Neural cell (in vitro differentiated cells): ENCODE data around the gene KCNH5. TPM values are rescaled to one million over a fixed set of nuclear protein-coding genes. Genes with fewer than 3 reads are reported as not detected.

Experiments used
- H2AFZ ChIP-seq: fragments of 200-600, 300-800 bp; sonication (generic), shearing (Covaris generic); 2 replicates; pipeline ENCODE4 v1.6.0; 2014; ENCODE audit warnings: low read depth, mild to moderate bottlenecking, antibody characterized with exemption, low read length, moderate library complexity
- H3F3A ChIP-seq: fragments of 200-600 bp; shearing (Covaris generic); 2 replicates; pipeline ENCODE4 v1.6.1; 2016; ENCODE audit warnings: mild to moderate bottlenecking, moderate library complexity, mixed read lengths, antibody characterized with exemption, low read length; ENCODE audit not compliant: insufficient read depth, poor library complexity, severe bottlenecking
- H3K27ac ChIP-seq: fragments of 200-600, 300-800 bp; sonication (generic), shearing (Covaris generic); 2 replicates; pipeline ENCODE4 v1.5.1; 2014; ENCODE audit warnings: mild to moderate bottlenecking, low read length, moderate library complexity
- H3K27me3 ChIP-seq: fragments of 300-800, 200-600 bp; sonication (generic), shearing (Covaris generic); 2 replicates; pipeline ENCODE4 v1.6.0; 2014; ENCODE audit warnings: mild to moderate bottlenecking, low read depth, low read length, moderate library complexity; ENCODE audit not compliant: insufficient read depth
- H3K36me3 ChIP-seq: fragments of 300-800, 200-600 bp; sonication (generic), shearing (Covaris generic); 2 replicates; pipeline ENCODE4 v1.5.1; 2014; ENCODE audit warnings: mild to moderate bottlenecking, antibody characterized with exemption, low read length, moderate library complexity; ENCODE audit not compliant: insufficient read depth
- H3K4me2 ChIP-seq: fragments of 300-800, 200-600 bp; sonication (generic), shearing (Covaris generic); 2 replicates; pipeline ENCODE4 v1.6.0; 2014; ENCODE audit warnings: mild to moderate bottlenecking, low read length
- H3K4me3 ChIP-seq: fragments of 300-800, 200-600 bp; sonication (generic), shearing (Covaris generic); 2 replicates; pipeline ENCODE4 v1.5.1; 2014; ENCODE audit warnings: mild to moderate bottlenecking, low read length, moderate library complexity
- H3K79me2 ChIP-seq: fragments of 200-600 bp; shearing (Covaris generic); replicated peaks from 2 replicates; pipeline ENCODE4 v1.6.0; 2014; ENCODE audit warnings: mild to moderate bottlenecking, low read length, moderate library complexity; ENCODE audit not compliant: insufficient read depth
- H3K9ac ChIP-seq: fragments of 300-800, 200-600 bp; sonication (generic), shearing (Covaris generic); 2 replicates; pipeline ENCODE4 v1.6.1; 2016; ENCODE audit warnings: mild to moderate bottlenecking, low read length, mixed read lengths
- H3K9me2 ChIP-seq: fragments of 200-600 bp; shearing (Covaris generic); 2 replicates; pipeline ENCODE4 v1.6.1; 2016; ENCODE audit warnings: mild to moderate bottlenecking, low read length, mixed read lengths; ENCODE audit not compliant: insufficient read depth
- H3K9me3 ChIP-seq: fragments of 200-600, 300-800 bp; sonication (generic), shearing (Covaris generic); 2 replicates; pipeline ENCODE4 v1.6.1; 2016; ENCODE audit warnings: mild to moderate bottlenecking, mixed run types, low read length, moderate library complexity, mixed read lengths
- H4K20me1 ChIP-seq: fragments of 200-600 bp; shearing (Covaris generic); 2 replicates; pipeline ENCODE4 v1.6.1; 2016; ENCODE audit warnings: mild to moderate bottlenecking, mixed run types; ENCODE audit not compliant: insufficient read depth
- EP300 ChIP-seq: fragments of 450-650 bp; conservative IDR thresholded peaks from 2 replicates; pipeline ENCODE4 v1.6.1; 2014; ENCODE audit warnings: antibody characterized with exemption, mild to moderate bottlenecking, moderate library complexity; ENCODE audit not compliant: poor library complexity, severe bottlenecking
- MXI1 ChIP-seq: fragments of 450-650 bp; conservative IDR thresholded peaks from 2 replicates; pipeline ENCODE4 v1.6.1; 2014; ENCODE audit warnings: antibody characterized with exemption, mild to moderate bottlenecking; ENCODE audit not compliant: poor library complexity, severe bottlenecking
- POLR2AphosphoS5 ChIP-seq: IDR thresholded peaks from 2 replicates; pipeline ENCODE4 v1.6.1; 2012
- RAD21 ChIP-seq: fragments of 450-650 bp; conservative IDR thresholded peaks from 2 replicates; pipeline ENCODE4 v1.6.1; 2014; ENCODE audit warnings: antibody characterized with exemption, mild to moderate bottlenecking, moderate library complexity
- SMC3 ChIP-seq: fragments of 450-650 bp; conservative IDR thresholded peaks from 2 replicates; pipeline ENCODE4 v1.6.1; 2014; ENCODE audit warnings: antibody characterized with exemption, mild to moderate bottlenecking, moderate library complexity; ENCODE audit not compliant: poor library complexity
- TAF1 ChIP-seq: IDR thresholded peaks from 2 replicates; pipeline ENCODE4 v1.6.1; 2012; ENCODE audit warnings: low read depth
- polyA minus RNA-seq: library from RNA; depleted of rRNA, polyadenylated mRNA; stranded (reverse); fragments of >200 nt; gene quantifications from 2 replicates; pipeline ENCODE4 v1.2.3, GENCODE V29; 2014
- polyA plus RNA-seq: library from polyadenylated mRNA; depleted of rRNA; stranded (reverse); fragments of >200 nt; gene quantifications from 2 replicates; pipeline ENCODE4 v1.2.3, GENCODE V29; 2014
- TF ChIP-seq, protein P1 (sequence below): IDR thresholded peaks from 2 replicates; pipeline ENCODE4 v1.6.1; 2012; ENCODE audit warnings: borderline replicate concordance
- TF ChIP-seq, protein P2 (sequence below): fragments of 450-650 bp; IDR thresholded peaks from 2 replicates; pipeline ENCODE4 v1.5.1; 2014; ENCODE audit warnings: antibody characterized with exemption, mild to moderate bottlenecking, moderate library complexity; ENCODE audit not compliant: poor library complexity, severe bottlenecking

KCNH5 gene, protein sequence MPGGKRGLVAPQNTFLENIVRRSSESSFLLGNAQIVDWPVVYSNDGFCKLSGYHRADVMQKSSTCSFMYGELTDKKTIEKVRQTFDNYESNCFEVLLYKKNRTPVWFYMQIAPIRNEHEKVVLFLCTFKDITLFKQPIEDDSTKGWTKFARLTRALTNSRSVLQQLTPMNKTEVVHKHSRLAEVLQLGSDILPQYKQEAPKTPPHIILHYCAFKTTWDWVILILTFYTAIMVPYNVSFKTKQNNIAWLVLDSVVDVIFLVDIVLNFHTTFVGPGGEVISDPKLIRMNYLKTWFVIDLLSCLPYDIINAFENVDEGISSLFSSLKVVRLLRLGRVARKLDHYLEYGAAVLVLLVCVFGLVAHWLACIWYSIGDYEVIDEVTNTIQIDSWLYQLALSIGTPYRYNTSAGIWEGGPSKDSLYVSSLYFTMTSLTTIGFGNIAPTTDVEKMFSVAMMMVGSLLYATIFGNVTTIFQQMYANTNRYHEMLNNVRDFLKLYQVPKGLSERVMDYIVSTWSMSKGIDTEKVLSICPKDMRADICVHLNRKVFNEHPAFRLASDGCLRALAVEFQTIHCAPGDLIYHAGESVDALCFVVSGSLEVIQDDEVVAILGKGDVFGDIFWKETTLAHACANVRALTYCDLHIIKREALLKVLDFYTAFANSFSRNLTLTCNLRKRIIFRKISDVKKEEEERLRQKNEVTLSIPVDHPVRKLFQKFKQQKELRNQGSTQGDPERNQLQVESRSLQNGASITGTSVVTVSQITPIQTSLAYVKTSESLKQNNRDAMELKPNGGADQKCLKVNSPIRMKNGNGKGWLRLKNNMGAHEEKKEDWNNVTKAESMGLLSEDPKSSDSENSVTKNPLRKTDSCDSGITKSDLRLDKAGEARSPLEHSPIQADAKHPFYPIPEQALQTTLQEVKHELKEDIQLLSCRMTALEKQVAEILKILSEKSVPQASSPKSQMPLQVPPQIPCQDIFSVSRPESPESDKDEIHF
- polyA plus RNA-seq (0.68 and 0.95 TPM in 2 replicates), polyA minus RNA-seq (4.1 and 4.9 TPM in 2 replicates)

DNA sequence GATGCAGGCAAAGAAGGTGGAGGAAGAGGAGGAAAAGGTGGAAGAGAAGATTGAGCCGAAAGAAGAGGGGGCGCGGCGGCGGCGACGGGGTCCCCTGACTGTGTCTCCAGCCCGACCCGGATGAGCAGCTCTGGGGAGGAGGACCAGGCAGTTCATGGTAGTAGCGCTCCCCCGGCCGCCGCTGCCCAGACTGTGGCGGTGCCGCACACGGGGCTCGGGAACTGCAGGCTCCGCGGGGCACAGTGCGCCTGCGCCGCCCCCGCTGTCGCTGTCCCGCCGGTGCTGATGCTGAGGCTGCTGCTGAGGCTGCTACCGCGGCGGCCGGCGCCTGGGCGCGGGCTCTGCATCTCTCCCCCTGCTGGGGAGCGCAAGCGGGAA is at the start of gene KCNH5:
KCNH5 (minus strand) TSS at position 225 of the 378 bp plus-strand sequence. CDS start 272 bp downstream, outside the sequence.
- Histone ChIP-seq H3F3A (no peaks in the 10 kb centered on the region), H3K4me3 (peak within 1 kb of the TSS; percentile 93), H3K9me3 (no peaks in the 10 kb centered on the region), H3K27me3 (peaks cover 24% of the 10 kb centered on the region), H3K4me2 (peak within 1 kb of the TSS; percentile 70), H3K27ac (peak within 1 kb of the TSS; percentile 32), H3K36me3 (no peaks in the 10 kb centered on the region), H4K20me1 (no peaks in the 10 kb centered on the region), H3K9ac (peak within 1 kb of the TSS; percentile 64), H2AFZ (peak within 1 kb of the TSS; percentile 74), H3K79me2 (no peaks in the 10 kb centered on the region), H3K9me2 (no peaks in the 10 kb centered on the region)
- TF ChIP-seq SMC3 (no peak), TAF1 (no peak), POLR2AphosphoS5 (no peak), MXI1 (peak; percentile 27), RAD21 (peak; percentile 42)
- TF ChIP-seq, protein P1, sequence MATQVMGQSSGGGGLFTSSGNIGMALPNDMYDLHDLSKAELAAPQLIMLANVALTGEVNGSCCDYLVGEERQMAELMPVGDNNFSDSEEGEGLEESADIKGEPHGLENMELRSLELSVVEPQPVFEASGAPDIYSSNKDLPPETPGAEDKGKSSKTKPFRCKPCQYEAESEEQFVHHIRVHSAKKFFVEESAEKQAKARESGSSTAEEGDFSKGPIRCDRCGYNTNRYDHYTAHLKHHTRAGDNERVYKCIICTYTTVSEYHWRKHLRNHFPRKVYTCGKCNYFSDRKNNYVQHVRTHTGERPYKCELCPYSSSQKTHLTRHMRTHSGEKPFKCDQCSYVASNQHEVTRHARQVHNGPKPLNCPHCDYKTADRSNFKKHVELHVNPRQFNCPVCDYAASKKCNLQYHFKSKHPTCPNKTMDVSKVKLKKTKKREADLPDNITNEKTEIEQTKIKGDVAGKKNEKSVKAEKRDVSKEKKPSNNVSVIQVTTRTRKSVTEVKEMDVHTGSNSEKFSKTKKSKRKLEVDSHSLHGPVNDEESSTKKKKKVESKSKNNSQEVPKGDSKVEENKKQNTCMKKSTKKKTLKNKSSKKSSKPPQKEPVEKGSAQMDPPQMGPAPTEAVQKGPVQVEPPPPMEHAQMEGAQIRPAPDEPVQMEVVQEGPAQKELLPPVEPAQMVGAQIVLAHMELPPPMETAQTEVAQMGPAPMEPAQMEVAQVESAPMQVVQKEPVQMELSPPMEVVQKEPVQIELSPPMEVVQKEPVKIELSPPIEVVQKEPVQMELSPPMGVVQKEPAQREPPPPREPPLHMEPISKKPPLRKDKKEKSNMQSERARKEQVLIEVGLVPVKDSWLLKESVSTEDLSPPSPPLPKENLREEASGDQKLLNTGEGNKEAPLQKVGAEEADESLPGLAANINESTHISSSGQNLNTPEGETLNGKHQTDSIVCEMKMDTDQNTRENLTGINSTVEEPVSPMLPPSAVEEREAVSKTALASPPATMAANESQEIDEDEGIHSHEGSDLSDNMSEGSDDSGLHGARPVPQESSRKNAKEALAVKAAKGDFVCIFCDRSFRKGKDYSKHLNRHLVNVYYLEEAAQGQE, result no peak

DNA sequence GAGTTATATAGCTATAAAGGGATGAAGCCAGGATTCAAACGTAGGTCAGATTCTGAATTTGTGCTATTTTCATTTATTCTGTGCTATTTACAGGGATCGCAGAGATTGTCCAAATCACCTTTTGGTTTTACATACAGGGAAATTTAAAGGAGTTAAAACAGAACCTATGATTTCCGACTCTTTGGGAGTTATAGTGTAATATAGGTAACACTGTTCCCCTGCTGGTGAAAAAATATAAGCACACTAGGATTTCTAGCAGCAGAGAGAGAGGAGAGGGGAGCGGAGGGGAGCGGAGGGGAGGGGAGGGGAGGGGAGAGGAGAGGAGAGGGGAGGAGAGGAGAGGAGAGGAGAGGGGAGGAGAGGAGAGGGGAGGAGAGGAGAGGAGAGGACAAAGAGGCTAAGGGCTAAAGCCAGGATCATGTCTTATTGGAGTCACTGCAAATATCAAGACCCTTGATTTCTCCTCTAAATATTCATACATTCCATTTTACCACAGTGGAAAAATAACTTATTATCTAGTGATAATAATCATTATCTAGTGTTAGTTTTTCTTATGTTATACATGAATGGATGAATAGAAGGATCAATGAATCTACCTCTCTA is 46.2 kb upstream of the KCNH5 start:
- Histone ChIP-seq H3K9me3 (no peaks in the 10 kb centered on the region), H3K36me3 (no peaks in the 10 kb centered on the region), H3K27ac (no peak overlapping the region), H3K79me2 (no peaks in the 10 kb centered on the region), H3K4me3 (no peak overlapping the region), H3F3A (no peaks in the 10 kb centered on the region), H3K9me2 (no peaks in the 10 kb centered on the region), H4K20me1 (no peaks in the 10 kb centered on the region), H3K9ac (no peak overlapping the region), H3K4me2 (no peak overlapping the region), H2AFZ (no peak overlapping the region), H3K27me3 (no peaks in the 10 kb centered on the region)
- no peak for TF ChIP-seq TAF1
- no peak for TF ChIP-seq SMC3
- TF ChIP-seq, protein P1, result no peak
- TF ChIP-seq POLR2AphosphoS5, result no peak
- no peak for TF ChIP-seq EP300
- TF ChIP-seq, protein P2, sequence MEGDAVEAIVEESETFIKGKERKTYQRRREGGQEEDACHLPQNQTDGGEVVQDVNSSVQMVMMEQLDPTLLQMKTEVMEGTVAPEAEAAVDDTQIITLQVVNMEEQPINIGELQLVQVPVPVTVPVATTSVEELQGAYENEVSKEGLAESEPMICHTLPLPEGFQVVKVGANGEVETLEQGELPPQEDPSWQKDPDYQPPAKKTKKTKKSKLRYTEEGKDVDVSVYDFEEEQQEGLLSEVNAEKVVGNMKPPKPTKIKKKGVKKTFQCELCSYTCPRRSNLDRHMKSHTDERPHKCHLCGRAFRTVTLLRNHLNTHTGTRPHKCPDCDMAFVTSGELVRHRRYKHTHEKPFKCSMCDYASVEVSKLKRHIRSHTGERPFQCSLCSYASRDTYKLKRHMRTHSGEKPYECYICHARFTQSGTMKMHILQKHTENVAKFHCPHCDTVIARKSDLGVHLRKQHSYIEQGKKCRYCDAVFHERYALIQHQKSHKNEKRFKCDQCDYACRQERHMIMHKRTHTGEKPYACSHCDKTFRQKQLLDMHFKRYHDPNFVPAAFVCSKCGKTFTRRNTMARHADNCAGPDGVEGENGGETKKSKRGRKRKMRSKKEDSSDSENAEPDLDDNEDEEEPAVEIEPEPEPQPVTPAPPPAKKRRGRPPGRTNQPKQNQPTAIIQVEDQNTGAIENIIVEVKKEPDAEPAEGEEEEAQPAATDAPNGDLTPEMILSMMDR, result no peak
- TF ChIP-seq MXI1, result no peak
